Activated T-cell treated with anti-CD3 and anti-CD28 coated beads for 1 hour (primary cell): ENCODE measurements around the gene TANGO2.

Source experiments
- DNase-seq: peaks from one replicate; pipeline ENCODE4 v3.0.0-alpha.2; 2020; ENCODE audit warnings: low read depth

TANGO2 gene

DNA sequence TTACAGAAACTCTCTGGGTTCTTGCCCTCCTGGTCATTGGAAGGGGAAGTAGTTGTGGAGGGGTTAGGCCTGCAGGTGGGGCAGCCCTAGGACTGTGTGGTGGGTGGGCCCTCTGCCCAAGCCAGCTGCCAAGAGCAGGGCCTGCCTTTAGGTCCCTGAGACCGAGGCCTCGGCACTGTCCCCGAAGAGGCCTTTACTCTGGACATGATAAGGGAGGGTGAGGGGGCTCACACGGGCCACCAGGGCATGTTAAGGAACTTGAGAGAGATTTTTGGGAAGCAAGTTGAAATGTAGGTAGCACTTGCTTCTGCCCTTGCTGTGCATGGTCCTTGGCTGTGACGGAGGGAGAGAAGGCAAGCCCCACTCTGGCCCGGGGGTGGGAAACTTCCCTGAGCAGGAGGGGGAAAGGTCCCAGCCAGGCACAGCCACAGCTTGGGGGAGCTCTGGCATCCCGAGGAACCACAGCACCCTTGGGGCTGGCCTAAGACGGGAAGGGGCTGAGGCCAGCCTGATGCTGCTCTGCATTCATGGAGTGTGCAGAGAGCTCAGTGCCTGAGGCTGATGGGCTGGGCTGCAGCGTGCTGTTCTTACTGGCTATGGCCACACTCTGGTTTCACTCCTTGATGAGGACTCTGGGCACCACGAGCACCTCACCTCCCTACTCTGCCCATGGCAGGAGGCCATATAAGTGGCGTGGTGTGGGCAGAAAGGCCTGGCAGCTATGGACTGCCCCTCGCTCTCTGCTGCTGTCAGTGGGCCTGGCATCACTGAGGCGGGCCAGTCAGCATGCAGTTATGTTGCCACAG, 87.2 kb downstream of the TANGO2 start:
- DNase-seq: no peak

DNA sequence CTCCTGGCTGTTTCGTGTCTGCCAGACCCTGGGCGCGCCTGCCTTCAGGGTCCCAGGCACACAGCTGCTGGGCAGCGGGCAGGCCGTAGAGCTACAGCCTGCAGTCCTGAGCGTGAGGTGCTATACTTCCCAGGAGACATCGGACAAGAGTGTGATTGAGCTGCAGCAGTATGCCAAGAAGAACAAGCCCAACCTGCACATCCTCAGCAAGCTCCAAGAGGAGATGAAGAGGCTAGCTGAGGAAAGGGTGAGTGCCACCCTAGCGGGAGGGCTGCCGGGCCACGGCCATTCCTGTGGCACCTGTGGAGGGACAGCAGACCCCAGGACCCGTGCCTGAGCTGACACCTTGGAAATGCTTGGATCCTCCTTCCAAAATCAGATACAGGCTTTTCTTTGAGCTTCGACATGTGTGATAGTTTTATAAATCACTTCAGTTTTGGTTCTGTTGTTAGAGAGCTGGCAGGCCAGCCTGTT, 87.9 kb downstream of the TANGO2 start:
- no peak for DNase-seq

DNA sequence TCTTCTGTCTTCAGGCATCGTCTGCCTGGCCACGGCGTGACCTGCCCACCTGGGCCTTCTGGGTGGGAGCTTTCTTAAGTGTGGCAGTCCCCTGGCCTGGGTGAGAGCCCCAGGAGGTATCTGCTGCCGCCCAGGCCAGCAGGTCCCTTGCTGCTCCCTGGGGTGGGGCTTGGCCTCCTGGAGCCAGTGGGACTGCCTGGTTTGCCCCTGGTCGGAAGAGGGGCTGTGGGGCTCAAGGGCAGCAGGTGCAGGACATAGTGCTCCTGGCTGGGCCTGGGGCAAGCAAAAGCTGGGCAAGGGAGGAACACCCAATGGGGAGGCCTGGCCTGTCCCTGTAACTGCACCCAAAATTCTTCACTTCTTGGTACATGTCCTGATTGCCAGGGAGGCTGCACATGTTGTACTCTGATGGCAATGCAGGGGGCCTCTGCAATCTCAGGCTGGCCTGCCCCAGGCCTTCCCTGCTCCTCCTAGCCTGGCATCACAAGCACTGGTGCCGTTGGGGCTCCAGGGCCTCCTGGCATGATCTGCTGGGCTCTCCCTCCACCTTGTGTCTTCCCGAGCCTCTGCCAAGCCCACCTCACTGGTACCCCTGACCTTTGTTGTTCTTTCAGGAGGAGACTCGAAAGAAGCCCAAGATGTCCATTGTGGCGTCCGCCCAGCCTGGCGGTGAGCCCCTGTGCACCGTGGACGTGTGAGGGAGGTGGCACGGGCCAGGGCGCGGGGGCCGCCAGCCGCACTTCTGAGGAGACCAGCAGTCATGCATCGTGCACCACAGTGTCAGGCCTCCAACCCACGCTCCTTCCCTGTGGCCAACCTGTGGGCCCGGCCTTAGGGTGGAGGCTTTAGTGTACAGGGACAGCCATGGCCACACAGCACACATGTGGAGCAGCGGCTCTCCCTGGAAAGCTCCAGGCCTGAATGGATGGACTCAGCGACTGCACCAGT, 88.8 kb downstream of the TANGO2 start:
- DNase-seq: no peak

GRCh38 chr22:20110359-20110985, 89.6 kb downstream of the TANGO2 start:
- DNase-seq: no peak

- no peak for DNase-seq
These were observed 90.3 kb downstream of the TANGO2 start for GRCh38 chr22:20111045-20111688.

- DNase-seq: no peak
These were observed 91.0 kb downstream of the TANGO2 start for GRCh38 chr22:20111689-20112622.

GRCh38 chr22:20112623-20113511, 92.0 kb downstream of the TANGO2 start:
- no peak for DNase-seq

- no peak for DNase-seq
These were observed 92.8 kb downstream of the TANGO2 start for GRCh38 chr22:20113551-20114310.

DNA sequence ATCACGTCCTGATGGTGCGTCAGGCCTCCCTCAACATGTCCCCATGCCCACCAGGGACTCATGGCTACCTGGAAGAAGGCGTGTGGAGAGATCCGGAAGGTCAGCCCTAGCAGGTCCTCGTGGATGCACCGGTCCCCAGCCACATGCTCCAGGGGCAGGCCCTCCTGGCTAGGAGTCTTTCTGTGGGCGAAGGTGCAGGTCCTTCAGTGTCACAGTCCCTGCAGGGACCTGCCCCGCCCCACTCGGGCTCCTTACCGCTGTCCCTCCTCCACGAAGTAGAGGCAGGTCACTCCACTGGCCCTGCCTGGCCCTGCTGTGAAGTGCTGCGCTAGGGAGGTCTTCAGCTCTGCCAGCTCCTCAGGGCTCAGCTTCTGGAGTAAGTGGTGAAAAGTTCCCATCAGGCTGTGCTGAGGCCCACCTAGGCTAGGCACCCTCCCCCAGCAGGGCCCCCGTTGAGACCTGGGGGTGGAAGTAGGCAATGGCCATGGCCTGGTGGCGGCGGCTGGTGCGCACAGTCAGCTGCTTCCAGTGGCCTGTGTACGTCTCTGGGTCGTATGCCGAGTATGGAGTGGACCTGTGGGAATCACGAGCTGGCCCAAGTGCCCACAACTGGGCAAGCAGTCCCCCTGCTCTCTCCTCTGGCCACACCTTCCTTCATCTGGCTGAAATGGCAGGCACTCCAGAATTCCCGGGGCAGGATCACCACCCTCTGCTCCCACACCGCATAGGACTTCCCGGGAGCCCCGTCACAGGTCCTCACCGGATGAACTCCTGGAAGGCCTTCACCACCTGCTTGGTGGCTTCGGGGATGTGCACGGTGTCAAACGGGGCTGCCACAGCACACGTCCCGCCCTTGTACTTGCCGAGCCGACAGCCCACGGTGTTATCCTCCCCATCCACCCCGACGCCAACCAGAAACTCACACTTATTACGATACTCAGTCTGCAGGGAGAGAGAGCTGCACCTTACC, 93.9 kb downstream of the TANGO2 start:
- DNase-seq: no peak

DNA sequence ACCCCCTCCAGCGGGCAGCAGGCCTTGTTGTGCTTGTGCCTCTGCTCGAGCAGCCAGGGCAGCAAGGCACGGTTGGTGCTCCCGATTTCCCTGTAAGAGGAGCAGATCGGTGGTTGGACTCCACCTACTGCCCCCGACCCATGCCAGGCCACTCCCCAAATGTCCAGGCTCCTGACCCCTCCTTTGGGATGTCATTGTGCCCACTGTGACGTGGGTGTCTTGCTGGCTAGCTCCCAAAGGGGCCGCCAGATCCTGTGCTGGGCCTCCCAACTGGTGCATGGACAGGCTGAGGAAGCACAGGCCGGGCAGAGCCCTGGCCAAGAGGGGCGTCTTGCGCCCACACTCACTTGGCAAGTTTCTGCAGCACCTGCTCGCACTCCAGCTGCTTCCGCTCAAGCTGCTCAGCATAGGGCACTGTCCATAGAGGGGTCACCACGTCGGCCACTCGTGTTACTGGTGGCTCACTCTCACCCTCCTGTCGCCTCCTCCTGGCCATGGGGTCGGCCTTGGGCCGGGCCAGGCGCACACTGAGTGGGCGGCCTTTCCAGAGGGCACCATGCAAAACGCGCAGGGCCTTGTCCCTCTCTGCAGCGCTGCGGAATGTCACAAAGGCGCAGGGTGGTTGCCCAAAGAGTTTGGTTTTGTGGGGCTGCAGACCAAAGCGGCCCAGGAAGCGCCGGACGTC, 94.9 kb downstream of the TANGO2 start, which contains the start of gene RANBP1:
TSS of gene RANBP1 (plus strand) at position 414 of the 685 bp plus-strand sequence. CDS start at position 495, 81 bp downstream.
- no peak for DNase-seq

- no peak for DNase-seq
These were observed 95.6 kb downstream of the TANGO2 start for GRCh38 chr22:20116376-20116950.
